HepG2 (cell line): ENCODE measurements around the gene RASSF10. TPM values are rescaled to one million over a fixed set of nuclear protein-coding genes. Genes with fewer than 3 reads are reported as not detected.

Source experiments
- ATAC-seq: fragments of 200-7000 bp; cut with Tn5 transposase; 3 replicates; pipeline ENCODE4 v1.9.1; 2020; ENCODE audit warnings: mild to moderate bottlenecking, moderate library complexity
- BruUV-seq: library from RNA; stranded (reverse); fragments of 400-500 nt; replicated peaks from 2 replicates; lab custom pipeline; 2021; lab: Mats Ljungman, UMichigan
- CTCF ChIA-PET: fragments of 300-600 bp; formaldehyde crosslinking; extraction: SDS; loops from one replicate; lab custom pipeline; 2021; ENCODE audit warnings: low total read pairs, inconsistent platforms, low intra/inter-chr PET ratio; lab: Yijun Ruan, JAX
- POLR2A ChIA-PET: fragments of 350-600 bp; sonication (Branson Sonifier 250); formaldehyde crosslinking; loops from one replicate; lab custom pipeline; 2020; ENCODE audit warnings: antibody characterized with exemption, inconsistent platforms; lab: Yijun Ruan, JAX
- DNase-seq: peaks from one replicate; pipeline ENCODE4 v3.0.0-alpha.2; 2015; ENCODE audit warnings: low spot score
- FAIRE-seq: peaks from 3 replicates; lab custom pipeline; 2011; peaks lifted over from hg19 to GRCh38; lab: Jason Lieb, UNC
- H2AFZ ChIP-seq: one replicate; pipeline ENCODE4 v1.6.1; 2011; ENCODE audit warnings: low read length, inconsistent platforms
- H3K27ac ChIP-seq: fragments of 300-600 bp; 3 replicates; pipeline ENCODE4 v1.8.0; 2011; ENCODE audit warnings: mixed run types, mild to moderate bottlenecking, mixed read lengths, low read length, inconsistent platforms; ENCODE audit not compliant: insufficient read depth; ENCODE audit errors: extremely low read length
- H3K27me3 ChIP-seq, 2 experiments: fragments of 200-600 bp in 1 of 2; 2 replicates in 1 of 2; 3 replicates in 1 of 2; pipeline versions ENCODE4 v1.6.0 to v1.8.0; 2011; ENCODE audit warnings: low read length in 2 of 2, mild to moderate bottlenecking in 2 of 2, moderate library complexity in 2 of 2, inconsistent platforms in 1 of 2; ENCODE audit not compliant: insufficient read depth in 2 of 2, control insufficient read depth in 1 of 2
- H3K36me3 ChIP-seq, 2 experiments: fragments of 200-600 bp in 1 of 2; replicated peaks in 1 of 2; 2 replicates in 1 of 2; 3 replicates in 1 of 2; pipeline versions ENCODE4 v1.5.1 to v1.8.0; 2011; ENCODE audit warnings: low read length in 2 of 2, inconsistent platforms in 1 of 2; ENCODE audit not compliant: insufficient read depth in 2 of 2, control insufficient read depth in 1 of 2
- H3K4me1 ChIP-seq: 2 replicates; pipeline ENCODE4 v1.5.1; 2012; ENCODE audit warnings: low read length, inconsistent platforms; ENCODE audit not compliant: insufficient read depth
- H3K4me2 ChIP-seq: 2 replicates; pipeline ENCODE4 v1.6.0; 2011; ENCODE audit warnings: low read depth, low read length, inconsistent platforms
- H3K4me3 ChIP-seq, 3 experiments: fragments of 200-600 bp in 1 of 3; sonication (generic), shearing (Covaris generic) in 1 of 3; replicated peaks in 1 of 3; 2 replicates each; pipeline ENCODE4 v1.5.1; 2011 to 2016; ENCODE audit warnings: low read length in 3 of 3, inconsistent platforms in 2 of 3, low read depth in 2 of 3, mild to moderate bottlenecking in 2 of 3, control low read depth in 1 of 3, mixed read lengths in 1 of 3; ENCODE audit not compliant: insufficient read depth in 1 of 3
- H3K79me2 ChIP-seq: one replicate; pipeline ENCODE4 v1.6.1; 2011; ENCODE audit warnings: low read length, inconsistent platforms; ENCODE audit not compliant: insufficient read depth
- H3K9ac ChIP-seq: 2 replicates; pipeline ENCODE4 v1.6.0; 2011; ENCODE audit warnings: mild to moderate bottlenecking, low read depth, low read length, inconsistent platforms; ENCODE audit not compliant: insufficient read depth
- H3K9me3 ChIP-seq: 2 replicates; pipeline ENCODE4 v1.5.1; 2012; ENCODE audit warnings: mild to moderate bottlenecking, low read length
- H4K20me1 ChIP-seq: 2 replicates; pipeline ENCODE4 v1.6.0; 2011; ENCODE audit warnings: inconsistent platforms, mild to moderate bottlenecking, low read length, moderate library complexity; ENCODE audit not compliant: insufficient read depth
- ARNTL ChIP-seq: sonication (generic); formaldehyde crosslinking; IDR thresholded peaks from 2 replicates; pipeline ENCODE4 v1.4.0; 2020; ENCODE audit warnings: mild to moderate bottlenecking, missing genetic modification reagents
- HNF4G ChIP-seq, 2 experiments: sonication (generic) in 1 of 2; formaldehyde crosslinking in 1 of 2; IDR thresholded peaks; 2 replicates each; pipeline versions ENCODE4 v1.4.0 to v1.6.1; 2011 to 2020; ENCODE audit warnings: borderline replicate concordance in 2 of 2, low read depth in 2 of 2, mild to moderate bottlenecking in 2 of 2, low read length in 1 of 2, missing genetic modification reagents in 1 of 2, moderate library complexity in 1 of 2
- MAFF ChIP-seq: IDR thresholded peaks from 2 replicates; pipeline ENCODE4 v1.6.1; 2011; ENCODE audit warnings: low read depth, low read length, improper control_type of control experiment
- MAFK ChIP-seq, 2 experiments: IDR thresholded peaks in 1 of 2; conservative IDR thresholded peaks in 1 of 2; 2 replicates each; pipeline ENCODE4 v1.6.1; 2011; ENCODE audit warnings: improper control_type of control experiment in 2 of 2, low read length in 2 of 2
- PTBP1 ChIP-seq: fragments of 200-400 bp; formaldehyde crosslinking; IDR thresholded peaks from 2 replicates; pipeline ENCODE4 v1.6.1; 2018; ENCODE audit warnings: low read length, low read depth; ENCODE audit not compliant: poor library complexity, severe bottlenecking
- RARG ChIP-seq: sonication (generic); formaldehyde crosslinking; IDR thresholded peaks from 2 replicates; pipeline ENCODE4 v1.4.0; 2020; ENCODE audit warnings: low read depth, mild to moderate bottlenecking, missing genetic modification reagents
- SIX4 ChIP-seq: sonication (generic); formaldehyde crosslinking; IDR thresholded peaks from 2 replicates; pipeline ENCODE4 v1.4.0; 2020; ENCODE audit warnings: missing genetic modification reagents
- THAP11 ChIP-seq: IDR thresholded peaks from 2 replicates; pipeline ENCODE4 v1.6.1; 2016; ENCODE audit warnings: missing biosample characterization, missing genetic modification reagents
- ZC3H13 ChIP-seq: sonication (generic); formaldehyde crosslinking; IDR thresholded peaks from 2 replicates; pipeline ENCODE4 v1.8.1; 2023; ENCODE audit warnings: mild to moderate bottlenecking, missing genetic modification reagents, moderate library complexity
- ZNF224 ChIP-seq: sonication (generic); formaldehyde crosslinking; IDR thresholded peaks from 2 replicates; pipeline ENCODE4 v1.5.0; 2020; ENCODE audit warnings: mild to moderate bottlenecking, missing genetic modification reagents
- ZNF326 ChIP-seq: sonication (generic); formaldehyde crosslinking; IDR thresholded peaks from 2 replicates; pipeline ENCODE4 v1.4.0; 2020; ENCODE audit warnings: missing genetic modification reagents, borderline replicate concordance
- ZNF44 ChIP-seq: sonication (generic); formaldehyde crosslinking; IDR thresholded peaks from 2 replicates; pipeline ENCODE4 v1.5.1; 2020; ENCODE audit warnings: mild to moderate bottlenecking, missing genetic modification reagents
- WGBS: methylation state at CpG from one replicate; pipeline ENCODE4 v1.1.6; 2017; ENCODE audit warnings: low lambda C conversion rate; 5-methylcytosine and 5-hydroxymethylcytosine counted together
- in situ Hi-C: cut with HindIII; loops from 2 replicates; pipeline ENCODE4 v1.10.0; 2017; ENCODE audit warnings: low pct_unique_long_range_greater_than_20kb; ENCODE audit not compliant: extremely low pct_ligation_motif_present
- intact Hi-C: fragments of 100-400 bp; cut with micrococcal nuclease; formaldehyde crosslinking; loops from one replicate; pipeline ENCODE4 v1.10.0; 2022; ENCODE audit not compliant: unreplicated experiment
- polyA plus RNA-seq, 8 experiments: library from polyadenylated mRNA; depleted of rRNA in 3 of 8; stranded (reverse) in 7 of 8; unstranded in 1 of 8; fragments of >200 nt; fragmentation: Illumina TruSeq in 4 of 8; extraction: Trizol in 4 of 8; gene quantifications; 2 replicates each; pipeline versions ENCODE4 v1.2.1 to v1.2.3, GENCODE V29; 2011 to 2016; ENCODE audit warnings: low read depth in 4 of 8, missing spikeins in 1 of 8, mixed read lengths in 1 of 8; ENCODE audit not compliant: insufficient read depth in 1 of 8
- total RNA-seq, 5 experiments: library from RNA; depleted of rRNA; stranded (reverse); fragments of >200 nt; fragmentation: Illumina TruSeq; extraction: Trizol; gene quantifications; 2 replicates each; pipeline ENCODE4 v1.2.3, GENCODE V29; 2016; ENCODE audit warnings: low read depth in 1 of 5
- TF ChIP-seq, protein P1 (sequence below): sonication (generic); formaldehyde crosslinking; IDR thresholded peaks from 2 replicates; pipeline ENCODE4 v1.4.0; 2020; ENCODE audit warnings: mild to moderate bottlenecking, missing genetic modification reagents

The RASSF10 gene
- total and polyA plus RNA-seq, 2 of the 13 experiments (the other 11 are each of a cell fraction or from before 2014, with no cell fraction given): not detected

- H3K9ac ChIP-seq: no peak overlapping the region
- no peak overlapping the region for H3K4me2 ChIP-seq
- 32% methylated on average over 4 of the region's 4 CpGs for WGBS
- in situ Hi-C loops (no loop called here), intact Hi-C loops (no loop called here)
- no peak overlapping the region for H3K4me3 ChIP-seq
- H2AFZ ChIP-seq: no peak overlapping the region
- no peaks in the 10 kb centered on the region for H3K79me2 ChIP-seq
- no TSS peak for BruUV-seq
- FAIRE-seq: no peak
- POLR2A ChIA-PET: no interaction called here
- TF ChIP-seq SIX4 (CRISPR knock-in tag) (no peak), ZNF44 (no peak), RARG (CRISPR knock-in tag) (no peak), PTBP1 (no peak)
- no peaks in the 10 kb centered on the region for H3K36me3 ChIP-seq
- DNase-seq: no peak
- peaks cover 28% of the 10 kb centered on the region for H3K4me1 ChIP-seq
- H3K9me3 ChIP-seq: no peaks in the 10 kb centered on the region
- no peaks in the 10 kb centered on the region for H4K20me1 ChIP-seq
- H3K27me3 ChIP-seq: peaks cover 0 to 12% of the 10 kb centered on the region in 2 experiments; a peak in 3 of 5 replicates
- CTCF ChIA-PET: no interaction called here
- no peak for ATAC-seq
- no peak overlapping the region for H3K27ac ChIP-seq
These were observed 24.8 kb downstream of the RASSF10 start for GRCh38 chr11:13033760-13034533.

DNA sequence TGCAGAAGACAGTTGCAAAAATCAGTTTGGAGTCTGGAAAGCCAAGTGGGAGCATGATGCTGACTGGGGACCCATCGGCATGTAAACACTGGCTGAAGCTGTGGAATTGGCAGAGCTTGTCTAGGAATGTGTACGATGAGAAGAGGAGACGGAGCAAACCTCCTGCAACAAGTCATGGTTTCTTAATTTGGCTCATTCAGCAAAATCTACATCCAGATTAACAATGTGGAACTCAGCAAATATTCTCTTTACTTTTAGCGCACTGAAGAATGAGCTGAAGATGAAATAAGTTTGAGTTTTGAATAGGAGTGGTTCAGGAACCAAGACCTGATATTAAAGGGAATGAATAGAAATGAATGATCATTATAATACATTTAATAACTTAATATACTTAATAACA is 26.6 kb downstream of the RASSF10 start:
- in situ Hi-C loops (no loop called here), intact Hi-C loops (no loop called here)
- FAIRE-seq: no peak
- H3K4me3 ChIP-seq: no peak overlapping the region
- POLR2A ChIA-PET: no interaction called here
- no peaks in the 10 kb centered on the region for H4K20me1 ChIP-seq
- no peak overlapping the region for H3K27ac ChIP-seq
- CTCF ChIA-PET: no interaction called here
- no peak overlapping the region for H2AFZ ChIP-seq
- H3K27me3 ChIP-seq: peaks cover 0 to 7% of the 10 kb centered on the region in 2 experiments; a peak in 1 of 5 replicates
- H3K36me3 ChIP-seq: no peaks in the 10 kb centered on the region
- no peaks in the 10 kb centered on the region for H3K79me2 ChIP-seq
- H3K9me3 ChIP-seq: no peaks in the 10 kb centered on the region
- no peak for DNase-seq
- H3K4me1 ChIP-seq: peaks cover 24% of the 10 kb centered on the region
- WGBS: 67% methylated on average over 4 of the region's 4 CpGs
- no peak for TF ChIP-seq ZC3H13
- TF ChIP-seq ZNF326 (CRISPR knock-in tag): no peak
- no peak for TF ChIP-seq ZNF224
- TF ChIP-seq MAFF: peak; percentile 67
- TF ChIP-seq THAP11: no peak
- no peak for TF ChIP-seq ARNTL (CRISPR knock-in tag)
- TF ChIP-seq MAFK (conservative IDR thresholded peaks at IDR 0.05 in 1 of 2, IDR thresholded peaks at IDR 0.05 in 1 of 2; ENCODE audit: low read length in 2 of 2): peak; percentile 34 to 67
- TF ChIP-seq, protein P1, sequence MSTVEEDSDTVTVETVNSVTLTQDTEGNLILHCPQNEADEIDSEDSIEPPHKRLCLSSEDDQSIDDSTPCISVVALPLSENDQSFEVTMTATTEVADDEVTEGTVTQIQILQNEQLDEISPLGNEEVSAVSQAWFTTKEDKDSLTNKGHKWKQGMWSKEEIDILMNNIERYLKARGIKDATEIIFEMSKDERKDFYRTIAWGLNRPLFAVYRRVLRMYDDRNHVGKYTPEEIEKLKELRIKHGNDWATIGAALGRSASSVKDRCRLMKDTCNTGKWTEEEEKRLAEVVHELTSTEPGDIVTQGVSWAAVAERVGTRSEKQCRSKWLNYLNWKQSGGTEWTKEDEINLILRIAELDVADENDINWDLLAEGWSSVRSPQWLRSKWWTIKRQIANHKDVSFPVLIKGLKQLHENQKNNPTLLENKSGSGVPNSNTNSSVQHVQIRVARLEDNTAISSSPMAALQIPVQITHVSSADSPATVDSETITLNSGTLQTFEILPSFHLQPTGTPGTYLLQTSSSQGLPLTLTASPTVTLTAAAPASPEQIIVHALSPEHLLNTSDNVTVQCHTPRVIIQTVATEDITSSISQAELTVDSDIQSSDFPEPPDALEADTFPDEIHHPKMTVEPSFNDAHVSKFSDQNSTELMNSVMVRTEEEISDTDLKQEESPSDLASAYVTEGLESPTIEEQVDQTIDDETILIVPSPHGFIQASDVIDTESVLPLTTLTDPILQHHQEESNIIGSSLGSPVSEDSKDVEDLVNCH (CRISPR knock-in tag): no peak
- no peak for TF ChIP-seq HNF4G (IDR thresholded peaks at IDR 0.05; ENCODE audit: borderline replicate concordance, low read depth, low read length)
- TF ChIP-seq HNF4G (CRISPR knock-in tag; IDR thresholded peaks at IDR 0.05; ENCODE audit: borderline replicate concordance, low read depth): no peak
- no TSS peak for BruUV-seq
- H3K9ac ChIP-seq: no peak overlapping the region
- no peak overlapping the region for H3K4me2 ChIP-seq
- ATAC-seq: no peak
